WERI-Rb-1 (cell line): ENCODE data around the gene PPP3R1.
A peak's percentile ranks its signal among the peaks of the same experiment; 100 is the strongest.

Experiments
- DNase-seq: peaks from one replicate; pipeline ENCODE4 v3.0.0-alpha.2; 2020
- H3K27ac ChIP-seq: fragments of 250-450 bp; sonication (Bioruptor Pico); 2 replicates; pipeline ENCODE4 v1.5.1; 2020; ENCODE audit warnings: mild to moderate bottlenecking, moderate library complexity
- H3K27me3 ChIP-seq: fragments of 250-450 bp; sonication (Bioruptor Pico); 2 replicates; pipeline ENCODE4 v1.5.1; 2021; ENCODE audit warnings: mild to moderate bottlenecking, low read depth, moderate library complexity; ENCODE audit not compliant: insufficient read depth, severe bottlenecking
- H3K36me3 ChIP-seq: fragments of 250-450 bp; sonication (Bioruptor Pico); 2 replicates; pipeline ENCODE4 v1.5.1; 2020; ENCODE audit warnings: mild to moderate bottlenecking, moderate library complexity
- H3K4me3 ChIP-seq: 2 replicates; pipeline ENCODE4 v1.5.1; 2011; ENCODE audit warnings: low read depth, mild to moderate bottlenecking, control low read depth, low read length
- H3K9me3 ChIP-seq: fragments of 250-450 bp; sonication (Bioruptor Pico); 2 replicates; pipeline ENCODE4 v1.5.1; 2021; ENCODE audit warnings: mild to moderate bottlenecking, moderate library complexity; ENCODE audit not compliant: severe bottlenecking
- TF ChIP-seq, protein P1 (sequence below): IDR thresholded peaks from 2 replicates; pipeline ENCODE4 v1.5.1; 2011; ENCODE audit warnings: low read depth, mild to moderate bottlenecking, control low read depth, inconsistent platforms, low read length

PPP3R1 gene

DNA sequence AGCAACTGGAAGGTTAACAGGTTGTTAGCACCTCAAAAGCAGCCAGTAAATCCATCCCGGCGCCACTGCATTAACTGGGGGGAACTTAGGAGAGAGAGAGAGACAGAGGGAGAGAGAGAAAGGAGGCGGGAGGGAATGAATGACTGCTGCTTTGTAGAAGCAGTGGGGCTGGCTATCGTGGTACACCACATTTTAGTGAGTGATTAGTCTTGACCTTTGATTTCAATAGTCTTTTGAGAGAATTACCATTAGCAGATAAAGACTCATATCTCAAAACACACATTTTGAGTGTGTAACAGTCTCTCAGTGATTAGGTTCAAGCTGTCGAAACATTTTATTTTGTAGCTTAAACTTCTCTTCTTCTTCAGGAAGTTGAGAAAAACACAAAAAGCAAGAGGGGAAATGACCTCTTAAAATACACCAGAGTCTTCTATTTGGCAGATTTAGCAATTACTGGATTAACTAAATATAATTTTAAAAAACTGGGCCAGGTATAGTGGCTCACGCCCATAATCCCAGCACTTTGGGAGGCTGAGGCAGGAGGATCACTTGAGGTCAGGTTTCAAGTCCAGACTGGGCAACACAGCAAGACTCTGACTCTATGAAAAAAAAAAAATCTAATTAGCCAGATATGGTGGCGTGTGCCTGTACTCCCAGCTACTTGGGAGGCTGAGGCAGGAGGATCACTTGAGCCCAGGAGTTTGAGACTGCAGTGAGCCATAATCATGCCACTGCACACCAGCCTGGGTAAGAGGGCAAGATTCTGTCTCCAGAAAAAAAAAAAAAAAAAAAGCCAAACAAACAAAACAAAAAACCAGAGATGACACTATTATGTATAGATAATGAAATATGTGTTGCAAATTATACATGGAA is 116.6 kb downstream of the PPP3R1 start:
- no peaks in the 10 kb centered on the region for H3K9me3 ChIP-seq
- TF ChIP-seq, protein P1, sequence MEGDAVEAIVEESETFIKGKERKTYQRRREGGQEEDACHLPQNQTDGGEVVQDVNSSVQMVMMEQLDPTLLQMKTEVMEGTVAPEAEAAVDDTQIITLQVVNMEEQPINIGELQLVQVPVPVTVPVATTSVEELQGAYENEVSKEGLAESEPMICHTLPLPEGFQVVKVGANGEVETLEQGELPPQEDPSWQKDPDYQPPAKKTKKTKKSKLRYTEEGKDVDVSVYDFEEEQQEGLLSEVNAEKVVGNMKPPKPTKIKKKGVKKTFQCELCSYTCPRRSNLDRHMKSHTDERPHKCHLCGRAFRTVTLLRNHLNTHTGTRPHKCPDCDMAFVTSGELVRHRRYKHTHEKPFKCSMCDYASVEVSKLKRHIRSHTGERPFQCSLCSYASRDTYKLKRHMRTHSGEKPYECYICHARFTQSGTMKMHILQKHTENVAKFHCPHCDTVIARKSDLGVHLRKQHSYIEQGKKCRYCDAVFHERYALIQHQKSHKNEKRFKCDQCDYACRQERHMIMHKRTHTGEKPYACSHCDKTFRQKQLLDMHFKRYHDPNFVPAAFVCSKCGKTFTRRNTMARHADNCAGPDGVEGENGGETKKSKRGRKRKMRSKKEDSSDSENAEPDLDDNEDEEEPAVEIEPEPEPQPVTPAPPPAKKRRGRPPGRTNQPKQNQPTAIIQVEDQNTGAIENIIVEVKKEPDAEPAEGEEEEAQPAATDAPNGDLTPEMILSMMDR: no peak
- H3K27ac ChIP-seq: peak overlapping the region; percentile 61
- no peaks in the 10 kb centered on the region for H3K27me3 ChIP-seq
- peaks cover 18% of the 10 kb centered on the region for H3K36me3 ChIP-seq
- no peak overlapping the region for H3K4me3 ChIP-seq
- peak; percentile 83 for DNase-seq

DNA sequence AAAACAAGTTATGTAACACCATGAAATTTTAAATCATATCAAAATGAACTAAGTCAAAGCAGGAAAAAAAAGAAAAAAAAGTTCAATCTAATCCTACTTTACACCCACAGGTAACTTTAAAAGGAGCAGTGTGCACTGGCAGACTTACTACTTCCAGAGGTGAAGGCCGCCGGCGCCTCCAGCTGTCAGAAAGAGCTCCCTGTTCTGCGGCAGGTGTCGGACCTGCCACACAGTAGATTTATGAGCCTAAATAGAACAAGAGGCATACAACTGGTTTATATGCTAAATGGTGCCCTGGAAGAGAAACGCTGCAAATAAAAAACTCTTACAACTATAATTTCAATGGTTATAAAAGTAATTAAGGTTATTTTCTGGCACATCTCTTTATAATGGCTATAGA is 117.8 kb downstream of the PPP3R1 start:
- H3K4me3 ChIP-seq: no peak overlapping the region
- H3K27ac ChIP-seq: no peak overlapping the region
- no peaks in the 10 kb centered on the region for H3K9me3 ChIP-seq
- H3K36me3 ChIP-seq: peaks cover 23% of the 10 kb centered on the region
- peak; percentile 69 for DNase-seq
- TF ChIP-seq, protein P1: peak; percentile 41; the same call in 1 of the 2 replicates
- no peaks in the 10 kb centered on the region for H3K27me3 ChIP-seq

DNA sequence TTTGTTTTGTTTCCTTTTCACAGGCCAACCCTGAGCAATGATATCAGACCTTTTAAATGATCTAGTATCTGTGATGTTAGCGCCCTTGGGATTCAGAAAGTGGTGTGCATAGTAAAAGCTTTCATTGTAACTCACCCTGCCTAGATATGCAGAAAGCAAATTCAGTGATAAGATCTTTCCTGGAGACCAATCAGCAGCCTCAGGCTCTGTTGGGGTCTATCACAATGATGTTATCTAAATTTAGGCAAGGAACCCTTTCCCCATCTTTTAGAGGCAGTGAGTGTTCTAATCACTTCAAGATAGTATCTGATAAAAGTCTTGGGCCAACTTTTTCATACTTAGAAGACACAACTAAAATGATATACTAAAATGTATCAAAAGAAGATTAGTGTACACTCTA is 118.2 kb downstream of the PPP3R1 start:
- H3K27ac ChIP-seq: no peak overlapping the region
- H3K9me3 ChIP-seq: no peaks in the 10 kb centered on the region
- no peaks in the 10 kb centered on the region for H3K27me3 ChIP-seq
- DNase-seq: no peak
- H3K4me3 ChIP-seq: no peak overlapping the region
- H3K36me3 ChIP-seq: peaks cover 23% of the 10 kb centered on the region
- TF ChIP-seq, protein P1: no peak
